Endothelial cell of umbilical vein (primary cell): Measurements from ENCODE around the gene FAM53B. TPM values are rescaled to one million over a fixed set of nuclear protein-coding genes. Genes with fewer than 3 reads are reported as not detected.

Source experiments
- BruUV-seq: library from RNA; stranded (reverse); fragments of 400-500 nt; replicated peaks from 2 replicates; lab custom pipeline; 2021; lab: Mats Ljungman, UMichigan
- CTCF ChIA-PET: fragments of 300-600, 350-600 bp; sonication (Branson Sonifier 250); formaldehyde crosslinking; loops from one replicate; lab custom pipeline; 2021; ENCODE audit warnings: antibody characterized with exemption, inconsistent platforms; lab: Charles Lee
- POLR2A ChIA-PET: fragments of 300-600, 350-600 bp; sonication (Branson Sonifier 250); formaldehyde crosslinking; loops from one replicate; lab custom pipeline; 2021; ENCODE audit warnings: antibody characterized with exemption, inconsistent platforms; lab: Charles Lee
- DNase-seq: peaks from one replicate; pipeline ENCODE4 v3.0.0-alpha.2; 2011; ENCODE audit warnings: low read depth, low spot score
- FAIRE-seq: peaks from 2 replicates; lab custom pipeline; 2011; peaks lifted over from hg19 to GRCh38; lab: Jason Lieb, UNC
- H2AFZ ChIP-seq: 2 replicates; pipeline ENCODE4 v1.6.0; 2012; ENCODE audit warnings: low read depth, low read length, control low read depth, inconsistent platforms
- H3K27ac ChIP-seq: 2 replicates; pipeline ENCODE4 v1.5.1; 2011; ENCODE audit warnings: low read depth, mild to moderate bottlenecking, control low read depth, low read length, moderate library complexity; ENCODE audit not compliant: insufficient read depth
- H3K27me3 ChIP-seq, 2 experiments: 2 replicates each; pipeline versions ENCODE4 v1.6.0 to v1.6.1; 2011; ENCODE audit warnings: low read length in 2 of 2, mixed read lengths in 1 of 2; ENCODE audit not compliant: control insufficient read depth in 2 of 2, insufficient read depth in 2 of 2
- H3K36me3 ChIP-seq, 2 experiments: 2 replicates in 1 of 2; 3 replicates in 1 of 2; pipeline ENCODE4 v1.5.1; 2011; ENCODE audit warnings: low read length in 2 of 2, mild to moderate bottlenecking in 1 of 2, moderate library complexity in 1 of 2; ENCODE audit not compliant: control insufficient read depth in 2 of 2, insufficient read depth in 2 of 2; ENCODE audit errors: extremely low read depth in 1 of 2
- H3K4me1 ChIP-seq: 3 replicates; pipeline ENCODE4 v1.5.1; 2011; ENCODE audit warnings: mild to moderate bottlenecking, low read length; ENCODE audit not compliant: control insufficient read depth, insufficient read depth; ENCODE audit errors: extremely low read depth
- H3K4me2 ChIP-seq: 2 replicates; pipeline ENCODE4 v1.6.1; 2011; ENCODE audit warnings: low read length, control low read depth, mixed read lengths; ENCODE audit not compliant: insufficient read depth
- H3K4me3 ChIP-seq, 3 experiments: fragments of 200-600 bp in 1 of 3; sonication (generic), shearing (Covaris generic) in 1 of 3; replicated peaks in 1 of 3; 2 replicates each; pipeline ENCODE4 v1.5.1; 2011 to 2016; ENCODE audit warnings: control low read depth in 3 of 3, low read length in 3 of 3, mild to moderate bottlenecking in 2 of 3, inconsistent platforms in 1 of 3, low read depth in 1 of 3, moderate library complexity in 1 of 3; ENCODE audit not compliant: insufficient read depth in 1 of 3
- H3K79me2 ChIP-seq: 2 replicates; pipeline ENCODE4 v1.6.0; 2012; ENCODE audit warnings: low read length, inconsistent platforms; ENCODE audit not compliant: control insufficient read depth, insufficient read depth
- H3K9ac ChIP-seq: replicated peaks from 2 replicates; pipeline ENCODE3; 2011; ENCODE audit warnings: low read length, control low read depth; ENCODE audit not compliant: insufficient read depth; ENCODE audit errors: extremely low read depth
- H3K9me1 ChIP-seq: replicated peaks from 3 replicates; pipeline ENCODE4 v1.6.0; 2011; ENCODE audit warnings: mild to moderate bottlenecking, low read length; ENCODE audit not compliant: control insufficient read depth, insufficient read depth; ENCODE audit errors: extremely low read depth
- H3K9me3 ChIP-seq: replicated peaks from 2 replicates; pipeline ENCODE4 v1.5.1; 2012; ENCODE audit warnings: low read length, inconsistent platforms; ENCODE audit not compliant: control insufficient read depth, insufficient read depth
- H4K20me1 ChIP-seq: replicated peaks from 2 replicates; pipeline ENCODE3; 2011; ENCODE audit warnings: mild to moderate bottlenecking, low read length; ENCODE audit not compliant: control insufficient read depth, insufficient read depth; ENCODE audit errors: extremely low read depth
- CTCF ChIP-seq, 2 donors: IDR thresholded peaks; 1 replicate in 1 of 2; 2 replicates in 1 of 2; pipeline ENCODE4 v1.5.1; 2011; ENCODE audit warnings: low read length in 2 of 2, mild to moderate bottlenecking in 2 of 2, moderate library complexity in 2 of 2, control low read depth in 1 of 2, inconsistent platforms in 1 of 2, low read depth in 1 of 2; ENCODE audit not compliant: insufficient read depth in 1 of 2; ENCODE audit errors: extremely low read depth in 1 of 2
- EZH2 ChIP-seq: IDR thresholded peaks from 2 replicates; pipeline ENCODE4 v1.6.1; 2012; ENCODE audit warnings: borderline replicate concordance, low read depth, mild to moderate bottlenecking, moderate library complexity, low read length, inconsistent platforms; ENCODE audit not compliant: severe bottlenecking
- FOS ChIP-seq: IDR thresholded peaks from 2 replicates; pipeline ENCODE4 v1.6.1; 2011; ENCODE audit warnings: mild to moderate bottlenecking, low read length, moderate library complexity, borderline replicate concordance; ENCODE audit not compliant: insufficient read depth
- GATA2 ChIP-seq: IDR thresholded peaks from 2 replicates; pipeline ENCODE4 v1.7.0; 2011; ENCODE audit warnings: low read depth, mild to moderate bottlenecking, moderate library complexity, mixed read lengths, low read length; ENCODE audit not compliant: insufficient read length, insufficient read depth
- JUN ChIP-seq: IDR thresholded peaks from 2 replicates; pipeline ENCODE4 v1.6.1; 2011; ENCODE audit warnings: borderline replicate concordance, low read depth; ENCODE audit not compliant: insufficient read length, insufficient read depth
- MYC ChIP-seq: IDR thresholded peaks from one replicate; pipeline ENCODE4 v1.6.1; 2011; ENCODE audit warnings: mild to moderate bottlenecking, low read depth, low read length
- POLR2A ChIP-seq: IDR thresholded peaks from 2 replicates; pipeline ENCODE4 v1.6.1; 2012; ENCODE audit warnings: low read depth, mild to moderate bottlenecking, control low read depth, low read length
- POLR2AphosphoS5 ChIP-seq: IDR thresholded peaks from 2 replicates; pipeline ENCODE4 v1.6.1; 2012; ENCODE audit warnings: low read depth, mild to moderate bottlenecking, control low read depth, low read length, moderate library complexity; ENCODE audit not compliant: insufficient read depth
- dilution Hi-C: fragments of 300-500 bp; cut with MboI; formaldehyde crosslinking; loops from one replicate; pipeline ENCODE4 v1.15.0; 2019; ENCODE audit warnings: low sequenced_read_pairs; ENCODE audit not compliant: extremely low pct_ligation_motif_present
- intact Hi-C: fragments of 100-400 bp; cut with micrococcal nuclease; formaldehyde crosslinking; loops from one replicate; pipeline ENCODE4 v1.10.0; 2022
- polyA plus RNA-seq, 4 experiments: library from polyadenylated mRNA; depleted of rRNA in 3 of 4; stranded (reverse) in 3 of 4; unstranded in 1 of 4; fragments of >200 nt; gene quantifications; 2 replicates each; pipeline versions ENCODE4 v1.2.1 to v1.2.3, GENCODE V29; 2011 to 2012; ENCODE audit warnings: missing spikeins in 1 of 4
- total RNA-seq: library from RNA; stranded (reverse); gene quantifications from 2 replicates; pipeline ENCODE4 v1.2.3, GENCODE V29; 2021
- TF ChIP-seq, protein P1 (sequence below): IDR thresholded peaks from 2 replicates; pipeline ENCODE4 v1.6.1; 2011; ENCODE audit not compliant: insufficient read depth, insufficient read length

The FAM53B gene
- total and polyA plus RNA-seq, 2 donors (not counting 3 experiments of a cell fraction or from before 2014, with no cell fraction given) = 8.5 to 21.1 TPM

- peaks cover 4% of the 10 kb centered on the region for H3K79me2 ChIP-seq
- BruUV-seq = no TSS peak
- no peaks in the 10 kb centered on the region for H3K9me1 ChIP-seq
- peaks cover 5% of the 10 kb centered on the region for H3K4me1 ChIP-seq
- H3K27me3 ChIP-seq = no peaks in the 10 kb centered on the region
- DNase-seq (no peak), FAIRE-seq (no peak)
- no peaks in the 10 kb centered on the region for H3K9me3 ChIP-seq
- no peak for TF ChIP-seq POLR2A
- no peak for TF ChIP-seq MYC
- no peak for TF ChIP-seq GATA2
- no peak for TF ChIP-seq FOS
- TF ChIP-seq, protein P1, sequence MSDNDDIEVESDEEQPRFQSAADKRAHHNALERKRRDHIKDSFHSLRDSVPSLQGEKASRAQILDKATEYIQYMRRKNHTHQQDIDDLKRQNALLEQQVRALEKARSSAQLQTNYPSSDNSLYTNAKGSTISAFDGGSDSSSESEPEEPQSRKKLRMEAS = no peak
- no peak for TF ChIP-seq POLR2AphosphoS5
- dilution Hi-C loops = no loop called here
- no peak overlapping the region for H2AFZ ChIP-seq
- H3K27ac ChIP-seq = no peak overlapping the region
- intact Hi-C loops = no loop called here
- H4K20me1 ChIP-seq = no peaks in the 10 kb centered on the region
- no peak overlapping the region for H3K4me3 ChIP-seq
- POLR2A ChIA-PET = no interaction called here
- no peak overlapping the region for H3K9ac ChIP-seq
- H3K36me3 ChIP-seq = peaks cover 0 to 7% of the 10 kb centered on the region in 2 experiments
- CTCF ChIA-PET = interaction anchor here (1.2 kb wide), 1 partner anchor 7 kb away, joined by 3 read pairs; no protein-coding TSS in a partner anchor
- H3K4me2 ChIP-seq = no peak overlapping the region
These were observed 62.3 kb downstream of the FAM53B start for GRCh38 chr10:124681626-124682552.

- dilution Hi-C loops = no loop called here
- no peaks in the 10 kb centered on the region for H3K27me3 ChIP-seq
- POLR2A ChIA-PET = no interaction called here
- CTCF ChIA-PET = interaction anchor here (1.0 to 1.8 kb wide), 4 partner anchors 8 to 35 kb away, joined by 3 to 6 read pairs (median 4); no protein-coding TSS in a partner anchor
- DNase-seq = no peak
- peaks cover 4% of the 10 kb centered on the region for H3K79me2 ChIP-seq
- no peak overlapping the region for H3K4me2 ChIP-seq
- H3K9me1 ChIP-seq = no peaks in the 10 kb centered on the region
- H3K4me1 ChIP-seq = no peaks in the 10 kb centered on the region
- H3K4me3 ChIP-seq = no peak overlapping the region
- H3K9ac ChIP-seq = no peak overlapping the region
- H2AFZ ChIP-seq = no peak overlapping the region
- BruUV-seq = no TSS peak
- H3K36me3 ChIP-seq = peaks cover 0 to 7% of the 10 kb centered on the region in 2 experiments
- no peaks in the 10 kb centered on the region for H4K20me1 ChIP-seq
- intact Hi-C loops = no loop called here
- H3K9me3 ChIP-seq = no peaks in the 10 kb centered on the region
- no peak for FAIRE-seq
- TF ChIP-seq JUN = no peak
- no peak for TF ChIP-seq GATA2
- no peak for TF ChIP-seq CTCF (IDR thresholded peaks at IDR 0.05; ENCODE audit: extremely low read depth in 1 of 2, insufficient read depth in 1 of 2, low read depth in 1 of 2, low read length in 2 of 2)
- no peak for TF ChIP-seq FOS
- no peak for TF ChIP-seq POLR2AphosphoS5
- no peak for TF ChIP-seq POLR2A
- no peak for TF ChIP-seq MYC
- TF ChIP-seq, protein P1 = no peak
- no peak for TF ChIP-seq EZH2
- no peak overlapping the region for H3K27ac ChIP-seq
These were observed 63.1 kb downstream of the FAM53B start for GRCh38 chr10:124681091-124681490.
